A549 (cell line): ENCODE data around the gene ZC3H7A. TPM values are rescaled to one million over a fixed set of nuclear protein-coding genes. Genes with fewer than 3 reads are reported as not detected.
A peak's percentile ranks its signal among the peaks of the same experiment; 100 is the strongest.

ENCODE experiments used
- ATAC-seq, 2 experiments: fragments of 200-7000 bp in 1 of 2; fragments of >200 bp in 1 of 2; cut with Nextera tagmentation in 1 of 2; cut with Tn5 transposase in 1 of 2; 3 replicates each; pipeline versions ENCODE4 v1.8.0 to v1.9.1; 2018 to 2020; ENCODE audit warnings: mild to moderate bottlenecking in 1 of 2, moderate library complexity in 1 of 2
- CTCF ChIA-PET: fragments of 300-600 bp; sonication (Branson Sonifier 250); formaldehyde crosslinking; extraction: SDS; loops from one replicate; lab custom pipeline; 2021; ENCODE audit warnings: antibody characterized with exemption, inconsistent platforms; lab: Yijun Ruan, JAX
- POLR2A ChIA-PET: fragments of 350-600 bp; formaldehyde crosslinking; extraction: SDS; loops from one replicate; lab custom pipeline; 2021; ENCODE audit warnings: antibody characterized with exemption, inconsistent platforms; lab: Yijun Ruan, JAX
- DNase-seq, 2 experiments: peaks; one replicate each; pipeline versions ENCODE4 v3.0.0 to v3.0.0-alpha.2; 2011 to 2016; ENCODE audit warnings: low read depth in 1 of 2, low spot score in 1 of 2
- FAIRE-seq: peaks from 2 replicates; lab custom pipeline; 2011; peaks lifted over from hg19 to GRCh38; lab: Jason Lieb, UNC
- H3K27ac ChIP-seq, 2 experiments: fragments of >200 bp; sonication (Bioruptor Twin); formaldehyde crosslinking; 3 replicates each; pipeline ENCODE4 v1.5.1; 2016 to 2017
- H3K4me1 ChIP-seq: fragments of >200 bp; sonication (Bioruptor Twin); formaldehyde crosslinking; 3 replicates; pipeline ENCODE4 v1.6.1; 2016
- H3K4me2 ChIP-seq: fragments of >200 bp; sonication (Bioruptor Twin); formaldehyde crosslinking; 3 replicates; pipeline ENCODE4 v1.6.1; 2016
- H3K4me3 ChIP-seq: fragments of >200 bp; sonication (Bioruptor Twin); formaldehyde crosslinking; 3 replicates; pipeline ENCODE4 v1.5.1; 2016
- H3K9me3 ChIP-seq: fragments of >200 bp; sonication (Bioruptor Twin); formaldehyde crosslinking; 3 replicates; pipeline ENCODE4 v1.6.1; 2016
- CBX2 ChIP-seq: fragments of 200-600 bp; sonication (generic); IDR thresholded peaks from 2 replicates; pipeline ENCODE4 v1.6.1; 2016; ENCODE audit warnings: low read depth, mild to moderate bottlenecking, borderline replicate concordance
- CBX8 ChIP-seq: fragments of 200-600 bp; sonication (generic); IDR thresholded peaks from 2 replicates; pipeline ENCODE4 v1.6.1; 2016
- CHD2 ChIP-seq: fragments of 150-350 bp; IDR thresholded peaks from 2 replicates; pipeline ENCODE4 v1.6.1; 2014; ENCODE audit warnings: low read length; ENCODE audit not compliant: partially characterized antibody
- EHMT2 ChIP-seq: fragments of 200-600 bp; sonication (generic); IDR thresholded peaks from 2 replicates; pipeline ENCODE4 v1.6.1; 2016; ENCODE audit warnings: antibody characterized with exemption, low read depth, mild to moderate bottlenecking, moderate library complexity
- EP300 ChIP-seq, 2 experiments: fragments of >200 bp; sonication (Bioruptor Twin); formaldehyde crosslinking; IDR thresholded peaks; 2 replicates in 1 of 2; 3 replicates in 1 of 2; pipeline ENCODE4 v1.6.1; 2016 to 2017
- ESRRA ChIP-seq: fragments of 150-350 bp; IDR thresholded peaks from 2 replicates; pipeline ENCODE4 v1.6.1; 2014; ENCODE audit warnings: mild to moderate bottlenecking, low read length, borderline replicate concordance
- FOSB ChIP-seq: fragments of 250-450 bp; sonication (Bioruptor Pico); IDR thresholded peaks from 2 replicates; pipeline ENCODE4 v1.5.0; 2020; ENCODE audit warnings: mild to moderate bottlenecking, moderate library complexity
- GATA3 ChIP-seq: IDR thresholded peaks from 2 replicates; pipeline ENCODE4 v1.6.1; 2012; ENCODE audit warnings: borderline replicate concordance
- HEYL ChIP-seq: fragments of 250-450 bp; sonication (Bioruptor Pico); IDR thresholded peaks from 2 replicates; pipeline ENCODE4 v1.8.0; 2021; ENCODE audit warnings: mild to moderate bottlenecking, moderate library complexity
- HOXB13 ChIP-seq: fragments of 250-450 bp; sonication (Bioruptor Pico); IDR thresholded peaks from 2 replicates; pipeline ENCODE4 v1.5.0; 2020; ENCODE audit warnings: low read depth, mild to moderate bottlenecking, moderate library complexity
- HOXB5 ChIP-seq: fragments of 250-450 bp; sonication (Bioruptor Pico); IDR thresholded peaks from 2 replicates; pipeline ENCODE4 v1.5.0; 2020; ENCODE audit warnings: mild to moderate bottlenecking, moderate library complexity
- KDM1A ChIP-seq: fragments of 200-600 bp; sonication (generic); IDR thresholded peaks from 2 replicates; pipeline ENCODE4 v1.6.1; 2016; ENCODE audit warnings: low read depth, mild to moderate bottlenecking
- MAFK ChIP-seq: fragments of 450-650 bp; IDR thresholded peaks from 2 replicates; pipeline ENCODE4 v1.6.1; 2014; ENCODE audit not compliant: partially characterized antibody
- MYC ChIP-seq: IDR thresholded peaks from 2 replicates; pipeline ENCODE4 v1.6.1; 2012; ENCODE audit warnings: mild to moderate bottlenecking, inconsistent platforms, low read length, improper control_type of control experiment, borderline replicate concordance
- NFE2L2 ChIP-seq: fragments of 150-350 bp; conservative IDR thresholded peaks from 2 replicates; pipeline ENCODE4 v1.6.1; 2014; ENCODE audit warnings: low read length
- NR3C1 ChIP-seq: fragments of >200 bp; sonication (Bioruptor Twin); formaldehyde crosslinking; IDR thresholded peaks from 3 replicates; pipeline ENCODE4 v1.6.1; 2017
- PHF8 ChIP-seq: fragments of 200-600 bp; sonication (generic); IDR thresholded peaks from 2 replicates; pipeline ENCODE4 v1.6.1; 2016; ENCODE audit warnings: low read depth, mild to moderate bottlenecking, antibody characterized with exemption, moderate library complexity, borderline replicate concordance
- RAD21 ChIP-seq, 2 experiments: fragments of >200 bp in 1 of 2; sonication (Bioruptor Twin) in 1 of 2; formaldehyde crosslinking in 1 of 2; IDR thresholded peaks in 1 of 2; conservative IDR thresholded peaks in 1 of 2; 2 replicates in 1 of 2; 3 replicates in 1 of 2; pipeline ENCODE4 v1.6.1; 2012 to 2018; ENCODE audit warnings: inconsistent platforms in 1 of 2
- RFX5 ChIP-seq: fragments of 450-650 bp; IDR thresholded peaks from 2 replicates; pipeline ENCODE4 v1.7.1; 2014; ENCODE audit warnings: antibody characterized with exemption, mild to moderate bottlenecking, moderate library complexity
- RNF2 ChIP-seq: fragments of 200-600 bp; sonication (generic); IDR thresholded peaks from 2 replicates; pipeline ENCODE4 v1.6.1; 2016; ENCODE audit warnings: low read depth, mild to moderate bottlenecking, antibody characterized with exemption, moderate library complexity, borderline replicate concordance
- TFCP2L1 ChIP-seq: fragments of 250-450 bp; sonication (Bioruptor Pico); IDR thresholded peaks from 2 replicates; pipeline ENCODE4 v1.5.0; 2021; ENCODE audit warnings: mild to moderate bottlenecking
- ZSCAN20 ChIP-seq: fragments of 250-450 bp; sonication (Bioruptor Pico); IDR thresholded peaks from 2 replicates; pipeline ENCODE4 v1.8.0; 2022; ENCODE audit warnings: mild to moderate bottlenecking, moderate library complexity
- WGBS: methylation state at CpG from one replicate; pipeline ENCODE4 v1.1.6; 2017; ENCODE audit errors: missing lambda C conversion rate; 5-methylcytosine and 5-hydroxymethylcytosine counted together
- polyA plus RNA-seq, 4 experiments: library from polyadenylated mRNA; depleted of rRNA in 3 of 4; stranded (reverse); fragments of >200 nt; fragmentation: RNase III in 1 of 4; extraction: RNeasy Plus Mini Kit Qiagen cat#74134 plus additional on column Dnase treatment in 1 of 4; gene quantifications; 2 replicates in 3 of 4; 3 replicates in 1 of 4; pipeline ENCODE4 v1.2.3, GENCODE V29; 2011 to 2017
- TF ChIP-seq, protein P1 (sequence below): fragments of >200 bp; sonication (Bioruptor Twin); formaldehyde crosslinking; IDR thresholded peaks from 2 replicates; pipeline ENCODE4 v1.6.1; 2016
- TF ChIP-seq, protein P2 (sequence below): fragments of >200 bp; sonication (Bioruptor Twin); formaldehyde crosslinking; IDR thresholded peaks from 3 replicates; pipeline ENCODE4 v1.6.1; 2016
- TF ChIP-seq, protein P3 (sequence below): fragments of 200-600 bp; sonication (generic); IDR thresholded peaks from 2 replicates; pipeline ENCODE4 v1.6.1; 2016; ENCODE audit warnings: antibody characterized with exemption, mild to moderate bottlenecking, moderate library complexity
- TF ChIP-seq, protein P4 (sequence below): IDR thresholded peaks from 2 replicates; pipeline ENCODE4 v1.6.1; 2012
- TF ChIP-seq, protein P5 (sequence below): fragments of 250-450 bp; sonication (Bioruptor Pico); IDR thresholded peaks from 2 replicates; pipeline ENCODE4 v1.5.0; 2020; ENCODE audit warnings: low read depth, mild to moderate bottlenecking, moderate library complexity
- TF ChIP-seq, protein P6 (sequence below): IDR thresholded peaks from 2 replicates; pipeline ENCODE4 v1.6.1; 2012

The ZC3H7A gene
- polyA plus RNA-seq, 2 of the 4 experiments (the other 2 are of a cell fraction), result 33.8 to 41.5 TPM

DNA sequence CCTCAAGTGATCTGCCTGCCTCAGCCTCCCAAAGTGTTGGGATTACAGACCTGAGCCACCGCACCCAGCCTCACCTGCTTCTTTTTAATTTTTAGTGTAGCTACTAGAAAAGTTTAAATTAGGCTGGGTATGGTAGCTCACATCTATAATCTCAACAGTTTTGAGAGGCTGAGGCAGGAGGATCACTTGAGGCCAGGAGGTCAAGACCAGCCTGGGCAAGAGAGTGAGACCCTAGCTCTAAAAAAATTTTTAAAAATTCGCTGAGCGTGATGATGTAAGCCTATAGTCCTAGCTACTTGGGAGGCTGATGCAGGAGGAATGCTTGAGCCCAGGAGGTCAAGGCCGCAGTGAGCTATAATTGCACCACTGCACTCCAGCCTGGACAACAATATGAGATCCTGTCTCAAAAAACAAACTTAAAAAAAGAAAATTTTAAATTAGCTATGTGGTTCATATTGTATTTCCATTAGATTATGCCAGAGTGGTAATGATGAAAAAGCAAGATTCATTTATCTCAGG, 89.3 kb downstream of the ZC3H7A start:
- H3K4me2 ChIP-seq, result no peak overlapping the region
- TF ChIP-seq EP300 (IDR thresholded peaks at IDR 0.05) (no peak), NFE2L2 (no peak), ZSCAN20 (CRISPR knock-in tag) (no peak), MYC (no peak), CHD2 (no peak), FOSB (CRISPR knock-in tag) (no peak), RAD21 (conservative IDR thresholded peaks at IDR 0.05 in 1 of 2, IDR thresholded peaks at IDR 0.05 in 1 of 2) (no peak), TFCP2L1 (CRISPR knock-in tag) (no peak), ESRRA (no peak), HOXB13 (CRISPR knock-in tag) (no peak), HEYL (CRISPR knock-in tag) (no peak)
- TF ChIP-seq, protein P1, sequence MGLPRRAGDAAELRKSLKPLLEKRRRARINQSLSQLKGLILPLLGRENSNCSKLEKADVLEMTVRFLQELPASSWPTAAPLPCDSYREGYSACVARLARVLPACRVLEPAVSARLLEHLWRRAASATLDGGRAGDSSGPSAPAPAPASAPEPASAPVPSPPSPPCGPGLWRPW, result no peak
- H3K4me1 ChIP-seq, result peaks cover 13% of the 10 kb centered on the region
- ChIA-PET POLR2A (no interaction called here), CTCF (interaction anchor here (0.8 to 2.7 kb wide), 8 partner anchors 29 to 739 kb away, joined by 3 to 16 read pairs (median 4); no protein-coding TSS in a partner anchor)
- H3K4me3 ChIP-seq, result no peak overlapping the region
- no peaks in the 10 kb centered on the region for H3K9me3 ChIP-seq
- 90% methylated on average over 4 of the region's 4 CpGs for WGBS
- DNase-seq, result no peak
- no peak for FAIRE-seq
- no peak for ATAC-seq
- peak overlapping the region in 1 of 2 experiments; percentile 26; a peak in 1 of 6 replicates for H3K27ac ChIP-seq

DNA sequence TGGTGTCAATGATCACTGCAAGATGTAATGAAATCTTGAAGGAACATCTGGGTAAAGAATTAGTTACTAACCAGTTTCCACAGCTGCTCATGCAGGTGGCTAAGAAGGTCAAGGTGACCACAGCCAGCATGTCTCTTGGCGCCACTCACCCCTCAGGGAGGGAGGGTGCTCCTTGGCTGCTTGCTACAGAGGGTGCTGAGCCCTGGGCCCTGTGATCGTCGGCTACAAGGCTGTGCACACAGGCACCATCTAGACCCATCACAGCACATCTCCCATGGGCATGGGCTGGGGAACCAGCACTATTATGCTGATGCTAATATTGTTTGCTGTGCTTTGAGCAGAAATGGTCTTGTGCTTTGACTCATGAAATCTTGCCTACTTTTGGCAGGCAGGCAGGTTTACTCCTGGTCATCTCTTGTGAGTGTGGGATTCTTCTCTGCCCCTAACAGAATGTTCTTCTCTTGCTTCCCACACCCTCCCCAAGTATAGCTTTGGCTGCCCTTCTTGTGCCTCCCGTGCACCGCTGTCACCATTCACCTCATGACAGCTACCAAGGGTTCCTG, 90.8 kb downstream of the ZC3H7A start:
- POLR2A ChIA-PET, result no interaction called here
- ATAC-seq (no peak; a peak in 2 of 6 replicates), FAIRE-seq (no peak)

More for the DNA sequence above, 90.8 kb downstream of the ZC3H7A start:
- Histone ChIP-seq H3K4me3 (no peak overlapping the region), H3K4me1 (peaks cover 14% of the 10 kb centered on the region), H3K4me2 (no peak overlapping the region), H3K9me3 (no peaks in the 10 kb centered on the region), H3K27ac (no peak overlapping the region; a peak in 1 of 6 replicates)
- CTCF ChIA-PET, result interaction anchor here (0.7 to 2.7 kb wide), 4 partner anchors 9 to 325 kb away, joined by 3 to 16 read pairs (median 6); no protein-coding TSS in a partner anchor
- TF ChIP-seq, protein P2, sequence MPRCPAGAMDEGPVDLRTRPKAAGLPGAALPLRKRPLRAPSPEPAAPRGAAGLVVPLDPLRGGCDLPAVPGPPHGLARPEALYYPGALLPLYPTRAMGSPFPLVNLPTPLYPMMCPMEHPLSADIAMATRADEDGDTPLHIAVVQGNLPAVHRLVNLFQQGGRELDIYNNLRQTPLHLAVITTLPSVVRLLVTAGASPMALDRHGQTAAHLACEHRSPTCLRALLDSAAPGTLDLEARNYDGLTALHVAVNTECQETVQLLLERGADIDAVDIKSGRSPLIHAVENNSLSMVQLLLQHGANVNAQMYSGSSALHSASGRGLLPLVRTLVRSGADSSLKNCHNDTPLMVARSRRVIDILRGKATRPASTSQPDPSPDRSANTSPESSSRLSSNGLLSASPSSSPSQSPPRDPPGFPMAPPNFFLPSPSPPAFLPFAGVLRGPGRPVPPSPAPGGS, result no peak
- TF ChIP-seq KDM1A (no peak), RFX5 (no peak), GATA3 (no peak), MAFK (no peak), HOXB5 (CRISPR knock-in tag) (no peak), TFCP2L1 (CRISPR knock-in tag) (no peak), RNF2 (no peak), CBX8 (no peak), PHF8 (no peak), CHD2 (no peak), HEYL (CRISPR knock-in tag) (no peak), EHMT2 (no peak), CBX2 (no peak), NR3C1 (no peak)
- TF ChIP-seq, protein P3, sequence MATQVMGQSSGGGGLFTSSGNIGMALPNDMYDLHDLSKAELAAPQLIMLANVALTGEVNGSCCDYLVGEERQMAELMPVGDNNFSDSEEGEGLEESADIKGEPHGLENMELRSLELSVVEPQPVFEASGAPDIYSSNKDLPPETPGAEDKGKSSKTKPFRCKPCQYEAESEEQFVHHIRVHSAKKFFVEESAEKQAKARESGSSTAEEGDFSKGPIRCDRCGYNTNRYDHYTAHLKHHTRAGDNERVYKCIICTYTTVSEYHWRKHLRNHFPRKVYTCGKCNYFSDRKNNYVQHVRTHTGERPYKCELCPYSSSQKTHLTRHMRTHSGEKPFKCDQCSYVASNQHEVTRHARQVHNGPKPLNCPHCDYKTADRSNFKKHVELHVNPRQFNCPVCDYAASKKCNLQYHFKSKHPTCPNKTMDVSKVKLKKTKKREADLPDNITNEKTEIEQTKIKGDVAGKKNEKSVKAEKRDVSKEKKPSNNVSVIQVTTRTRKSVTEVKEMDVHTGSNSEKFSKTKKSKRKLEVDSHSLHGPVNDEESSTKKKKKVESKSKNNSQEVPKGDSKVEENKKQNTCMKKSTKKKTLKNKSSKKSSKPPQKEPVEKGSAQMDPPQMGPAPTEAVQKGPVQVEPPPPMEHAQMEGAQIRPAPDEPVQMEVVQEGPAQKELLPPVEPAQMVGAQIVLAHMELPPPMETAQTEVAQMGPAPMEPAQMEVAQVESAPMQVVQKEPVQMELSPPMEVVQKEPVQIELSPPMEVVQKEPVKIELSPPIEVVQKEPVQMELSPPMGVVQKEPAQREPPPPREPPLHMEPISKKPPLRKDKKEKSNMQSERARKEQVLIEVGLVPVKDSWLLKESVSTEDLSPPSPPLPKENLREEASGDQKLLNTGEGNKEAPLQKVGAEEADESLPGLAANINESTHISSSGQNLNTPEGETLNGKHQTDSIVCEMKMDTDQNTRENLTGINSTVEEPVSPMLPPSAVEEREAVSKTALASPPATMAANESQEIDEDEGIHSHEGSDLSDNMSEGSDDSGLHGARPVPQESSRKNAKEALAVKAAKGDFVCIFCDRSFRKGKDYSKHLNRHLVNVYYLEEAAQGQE, result no peak
- TF ChIP-seq, protein P4, sequence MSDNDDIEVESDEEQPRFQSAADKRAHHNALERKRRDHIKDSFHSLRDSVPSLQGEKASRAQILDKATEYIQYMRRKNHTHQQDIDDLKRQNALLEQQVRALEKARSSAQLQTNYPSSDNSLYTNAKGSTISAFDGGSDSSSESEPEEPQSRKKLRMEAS, result no peak
- TF ChIP-seq, protein P5, sequence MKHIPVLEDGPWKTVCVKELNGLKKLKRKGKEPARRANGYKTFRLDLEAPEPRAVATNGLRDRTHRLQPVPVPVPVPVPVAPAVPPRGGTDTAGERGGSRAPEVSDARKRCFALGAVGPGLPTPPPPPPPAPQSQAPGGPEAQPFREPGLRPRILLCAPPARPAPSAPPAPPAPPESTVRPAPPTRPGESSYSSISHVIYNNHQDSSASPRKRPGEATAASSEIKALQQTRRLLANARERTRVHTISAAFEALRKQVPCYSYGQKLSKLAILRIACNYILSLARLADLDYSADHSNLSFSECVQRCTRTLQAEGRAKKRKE (CRISPR knock-in tag), result no peak
- TF ChIP-seq, protein P6, sequence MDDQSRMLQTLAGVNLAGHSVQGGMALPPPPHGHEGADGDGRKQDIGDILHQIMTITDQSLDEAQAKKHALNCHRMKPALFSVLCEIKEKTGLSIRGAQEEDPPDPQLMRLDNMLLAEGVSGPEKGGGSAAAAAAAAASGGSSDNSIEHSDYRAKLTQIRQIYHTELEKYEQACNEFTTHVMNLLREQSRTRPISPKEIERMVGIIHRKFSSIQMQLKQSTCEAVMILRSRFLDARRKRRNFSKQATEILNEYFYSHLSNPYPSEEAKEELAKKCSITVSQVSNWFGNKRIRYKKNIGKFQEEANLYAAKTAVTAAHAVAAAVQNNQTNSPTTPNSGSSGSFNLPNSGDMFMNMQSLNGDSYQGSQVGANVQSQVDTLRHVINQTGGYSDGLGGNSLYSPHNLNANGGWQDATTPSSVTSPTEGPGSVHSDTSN, result no peak
- no peak for DNase-seq
- WGBS, result 98% methylated on average over 5 of the region's 5 CpGs
